ENCODE data around the gene PTGER4.

The PTGER4 gene

GRCh38 chr5:40682154-40683017, 2.7 kb downstream of the PTGER4 start:
- DNase-seq (ENCODE audit: low read depth, low spot score): peak; percentile 36
- in situ Hi-C loops (cut with HindIII; ENCODE audit: low sequenced_read_pairs): no loop called here
- TF ChIP-seq CTCF (IDR thresholded peaks at IDR 0.05; ENCODE audit: low read depth, low read length): no peak
- H3K4me3 ChIP-seq (ENCODE audit: low read depth, low read length): peak overlapping the region; percentile 81

- no peak for DNase-seq (ENCODE audit: low read depth, low spot score)
- in situ Hi-C loops (cut with HindIII; ENCODE audit: low sequenced_read_pairs): no loop called here
- no peak for TF ChIP-seq CTCF (IDR thresholded peaks at IDR 0.05; ENCODE audit: low read depth, low read length)
- peak overlapping the region; percentile 81 for H3K4me3 ChIP-seq (ENCODE audit: low read depth, low read length)
These were observed 3.6 kb downstream of the PTGER4 start for GRCh38 chr5:40683305-40683704.

GRCh38 chr5:40685193-40685592, 5.5 kb downstream of the PTGER4 start:
- in situ Hi-C loops (cut with HindIII; ENCODE audit: low sequenced_read_pairs): no loop called here
- DNase-seq (ENCODE audit: low read depth, low spot score): no peak
- peak overlapping the region; percentile 81 for H3K4me3 ChIP-seq (ENCODE audit: low read depth, low read length)
- TF ChIP-seq CTCF (IDR thresholded peaks at IDR 0.05; ENCODE audit: low read depth, low read length): no peak

- no peak overlapping the region for H3K4me3 ChIP-seq (ENCODE audit: low read depth, low read length)
- DNase-seq (ENCODE audit: low read depth, low spot score): no peak
- no peak for TF ChIP-seq CTCF (IDR thresholded peaks at IDR 0.05; ENCODE audit: low read depth, low read length)
- in situ Hi-C loops (cut with HindIII; ENCODE audit: low sequenced_read_pairs): no loop called here
These were observed 6.3 kb downstream of the PTGER4 start for GRCh38 chr5:40685976-40686486.

- no peak for TF ChIP-seq CTCF (IDR thresholded peaks at IDR 0.05; ENCODE audit: low read depth, low read length)
- in situ Hi-C loops (cut with HindIII; ENCODE audit: low sequenced_read_pairs): no loop called here
- no peak for DNase-seq (ENCODE audit: low read depth, low spot score)
- H3K4me3 ChIP-seq (ENCODE audit: low read depth, low read length): no peak overlapping the region
These were observed 7.6 kb downstream of the PTGER4 start for GRCh38 chr5:40687321-40687720.

GRCh38 chr5:40688127-40688761, 8.5 kb downstream of the PTGER4 start:
- no peak overlapping the region for H3K4me3 ChIP-seq (ENCODE audit: low read depth, low read length)
- DNase-seq (ENCODE audit: low read depth, low spot score): peak; percentile 92
- TF ChIP-seq CTCF (IDR thresholded peaks at IDR 0.05; ENCODE audit: low read depth, low read length): peak; percentile 75
- in situ Hi-C loops (cut with HindIII; ENCODE audit: low sequenced_read_pairs): no loop called here

All from astrocyte of the spinal cord (primary cell).